HG02588 (cell line): ENCODE measurements around the gene FAM200C.

Experiments
- ATAC-seq: cut with Tn5 transposase; IDR thresholded peaks from one replicate; pipeline ENCODE4 v1.9.1; 2021; ENCODE audit warnings: mild to moderate bottlenecking, moderate library complexity; ENCODE audit not compliant: unreplicated experiment

Gene FAM200C

DNA sequence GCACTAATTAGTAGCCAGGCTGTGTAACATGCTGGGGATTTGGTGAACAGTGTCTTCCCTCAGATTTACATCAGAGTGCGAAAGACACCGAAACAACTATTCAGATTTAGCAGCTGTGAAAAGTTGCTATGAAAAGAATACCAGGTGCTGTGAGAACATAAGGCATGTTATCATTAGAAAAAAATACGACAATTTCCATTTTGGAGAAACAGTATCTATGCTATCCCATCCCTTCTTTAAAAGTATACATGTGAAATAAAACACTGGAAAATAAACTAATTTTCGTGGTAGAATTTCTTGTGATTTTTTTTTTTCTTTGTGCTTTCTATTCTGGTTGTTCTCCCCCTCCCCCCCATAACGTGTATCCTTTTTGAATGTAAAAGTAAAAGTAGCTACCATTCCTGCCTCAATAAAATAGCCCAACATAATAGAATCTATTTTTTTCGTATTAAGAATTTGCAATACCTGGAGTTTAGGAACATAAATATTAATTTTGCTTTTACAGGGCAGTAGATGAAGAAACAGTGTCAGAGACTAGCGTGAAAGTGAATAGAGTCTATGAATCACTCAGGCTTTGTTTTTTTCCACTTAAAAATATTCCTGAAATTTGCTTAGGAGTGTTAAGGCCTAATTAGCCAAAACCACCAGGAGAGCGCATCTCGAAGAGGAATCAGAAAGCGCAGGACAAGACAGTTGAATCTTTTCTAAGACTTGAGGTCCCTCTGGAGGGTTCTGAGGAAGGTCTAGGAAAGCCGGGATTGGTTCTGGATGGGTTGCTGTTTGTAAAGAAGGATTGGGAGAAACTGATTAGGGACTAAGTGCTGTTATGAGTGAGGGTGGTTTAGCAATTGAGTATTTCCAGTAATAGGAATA lies 19.8 kb upstream of the FAM200C start:
- ATAC-seq: peak; percentile 35

DNA sequence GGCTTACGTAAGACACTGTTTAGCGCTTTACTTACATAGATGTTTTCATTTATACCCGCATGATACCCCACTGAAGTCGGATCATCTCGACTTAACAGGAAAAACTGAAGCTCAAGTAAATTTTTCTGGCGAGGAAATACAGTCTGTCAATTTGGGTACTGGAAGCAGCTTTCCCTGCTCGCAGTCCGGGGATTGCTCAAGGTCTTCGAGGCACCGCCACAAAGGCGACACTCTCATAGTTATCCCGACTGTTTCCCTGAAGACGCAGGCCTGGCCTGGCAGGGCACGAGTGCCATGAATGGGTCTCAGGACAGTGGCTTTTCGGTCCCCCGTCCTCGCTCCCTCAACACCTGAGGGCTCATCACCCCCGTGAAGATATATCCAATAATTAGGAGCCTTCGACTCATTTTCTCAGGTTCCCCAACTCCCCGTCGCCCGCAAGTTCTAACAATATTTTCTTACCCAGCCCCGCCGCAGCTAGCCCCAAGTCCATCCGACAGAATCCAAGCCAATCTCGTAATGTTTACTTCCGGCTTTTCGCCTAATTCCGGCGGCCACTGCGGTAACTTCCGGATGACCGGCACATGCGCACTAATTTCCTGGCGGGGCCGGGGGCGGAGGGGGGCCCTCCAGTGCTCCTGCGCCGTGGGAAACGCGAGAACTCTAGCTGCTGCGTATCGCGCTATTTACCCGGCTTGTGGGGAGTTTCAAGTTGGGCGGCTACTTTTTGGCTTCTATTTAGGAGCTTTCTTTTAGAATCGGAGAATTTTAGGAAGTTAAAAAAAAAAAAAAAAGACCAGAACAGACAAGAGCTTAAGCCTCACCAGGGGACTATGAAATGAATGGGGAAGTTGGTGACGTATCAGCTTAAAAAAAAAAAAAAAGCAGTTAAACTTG lies 19.0 kb upstream of the FAM200C start, which contains the start of gene SLU7:
TSS of gene SLU7 (minus strand) at position 521 of the 897 bp plus-strand sequence. CDS start 3,787 bp downstream, outside the sequence.
- ATAC-seq: peak; percentile 65

DNA sequence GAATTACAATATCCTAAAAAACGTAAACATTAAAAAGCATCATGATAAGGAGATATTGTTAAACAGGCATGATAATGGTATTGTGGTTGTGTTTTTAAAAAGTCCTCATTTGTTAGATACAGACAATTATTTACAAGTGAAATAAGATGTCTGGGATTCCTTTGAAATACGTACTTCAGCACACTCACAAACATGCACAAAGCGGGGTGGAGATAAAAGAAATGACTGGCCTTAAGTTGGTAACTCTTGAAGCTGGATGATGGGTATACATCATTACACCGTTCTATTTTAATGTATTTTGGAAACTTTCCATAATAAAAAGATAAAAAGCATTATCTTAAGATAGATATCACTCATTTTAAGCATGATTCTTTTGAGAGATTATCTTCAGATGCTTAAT lies 1.0 kb downstream of the FAM200C start:
- ATAC-seq: no peak

DNA sequence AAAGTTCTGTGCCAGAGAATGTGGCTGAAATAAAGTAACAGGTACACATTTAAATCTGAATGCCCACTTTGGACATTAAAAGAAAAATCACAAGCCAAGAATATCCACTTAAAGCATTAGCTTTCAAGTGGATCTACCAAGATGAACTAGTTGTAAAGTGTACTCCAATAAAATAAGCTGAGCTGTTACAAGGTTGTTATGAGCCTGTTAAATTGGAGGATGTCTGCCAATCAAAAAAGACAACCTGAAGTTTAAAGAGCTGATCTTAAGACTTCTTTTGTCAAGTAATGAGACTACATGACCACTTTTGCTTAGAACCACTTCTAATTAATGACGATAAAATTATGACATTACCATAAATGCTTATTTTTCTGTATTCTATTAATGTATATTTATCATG lies 2.4 kb downstream of the FAM200C start:
- ATAC-seq: no peak

DNA sequence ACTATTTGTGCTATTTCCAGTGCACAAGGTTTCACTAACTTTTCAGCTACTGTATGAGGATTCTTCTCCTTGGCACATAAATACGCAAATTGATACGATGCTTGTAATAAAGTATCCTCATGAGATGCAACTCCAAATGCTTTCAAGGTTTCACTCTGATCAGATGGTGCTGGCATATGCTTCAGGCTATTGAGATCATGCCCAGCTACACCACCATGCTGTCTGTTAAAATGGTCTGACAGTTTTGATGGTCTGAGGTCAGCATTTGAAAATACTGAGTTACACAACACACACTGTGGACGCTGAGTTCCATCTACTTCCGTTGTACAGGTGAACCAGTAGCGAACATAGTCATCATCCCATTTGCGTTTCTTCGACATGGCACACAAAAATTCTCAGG lies 4.7 kb downstream of the FAM200C start:
- ATAC-seq: no peak

DNA sequence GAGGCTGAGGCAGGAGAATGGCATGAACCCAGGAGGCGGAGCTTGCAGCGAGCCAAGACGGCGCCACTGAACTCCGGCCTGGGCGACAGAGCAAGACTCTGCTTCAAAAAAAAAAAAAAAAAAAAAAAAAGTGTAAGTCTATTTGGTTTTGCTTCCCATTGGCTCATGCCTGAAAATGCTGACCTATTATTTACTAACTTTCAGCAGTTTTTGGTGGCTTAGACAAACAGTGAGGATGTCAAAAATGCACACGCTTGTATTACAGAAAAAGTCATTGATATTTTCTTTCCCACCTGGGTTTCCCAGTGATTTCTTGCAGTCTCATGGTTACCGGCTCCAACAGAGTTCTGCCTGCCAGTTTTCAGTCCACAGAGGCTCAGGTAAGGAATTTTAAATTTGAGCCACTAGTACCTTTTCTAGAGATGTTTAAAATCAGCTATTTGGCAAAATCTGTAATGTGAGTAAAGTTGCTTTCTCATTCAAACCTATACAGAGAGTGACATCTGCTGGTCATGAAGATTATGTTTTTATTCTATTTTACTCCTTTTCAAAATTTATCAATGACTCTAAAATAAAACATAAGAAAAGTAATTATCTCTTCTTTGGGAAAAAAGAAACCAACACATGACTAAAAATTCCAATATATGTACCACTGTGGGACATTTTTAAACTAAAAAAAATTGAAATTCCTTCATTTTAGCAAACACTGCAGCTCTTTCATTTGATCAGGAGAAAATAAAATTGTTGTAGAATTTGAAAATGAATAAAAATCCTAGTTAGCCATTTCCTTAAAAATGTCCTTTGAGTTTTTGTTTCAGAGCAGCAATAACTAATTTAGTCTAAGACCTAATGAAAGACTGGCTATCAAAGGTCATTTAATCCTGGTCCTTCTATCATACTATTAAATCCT lies 8.8 kb downstream of the FAM200C start:
- ATAC-seq: no peak

DNA sequence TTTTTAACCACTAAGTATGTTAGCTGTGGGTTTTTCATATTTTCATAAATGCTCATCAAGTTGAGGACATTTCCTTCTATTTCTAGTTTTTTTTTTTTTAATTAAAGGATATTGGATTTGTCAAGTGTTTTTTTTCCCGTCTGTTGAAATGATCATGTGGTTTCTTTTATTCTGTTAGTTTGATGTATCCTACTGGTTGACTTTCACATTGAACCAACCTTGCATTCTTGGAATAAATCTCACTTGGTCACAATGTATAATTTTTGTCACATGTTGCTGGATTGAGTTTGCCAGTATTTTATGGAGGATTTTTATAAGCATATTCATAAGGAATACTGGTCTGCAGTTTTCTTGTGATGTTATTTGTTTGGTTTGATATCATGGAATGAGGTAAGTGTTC lies 12.4 kb downstream of the FAM200C start:
- no peak for ATAC-seq

DNA sequence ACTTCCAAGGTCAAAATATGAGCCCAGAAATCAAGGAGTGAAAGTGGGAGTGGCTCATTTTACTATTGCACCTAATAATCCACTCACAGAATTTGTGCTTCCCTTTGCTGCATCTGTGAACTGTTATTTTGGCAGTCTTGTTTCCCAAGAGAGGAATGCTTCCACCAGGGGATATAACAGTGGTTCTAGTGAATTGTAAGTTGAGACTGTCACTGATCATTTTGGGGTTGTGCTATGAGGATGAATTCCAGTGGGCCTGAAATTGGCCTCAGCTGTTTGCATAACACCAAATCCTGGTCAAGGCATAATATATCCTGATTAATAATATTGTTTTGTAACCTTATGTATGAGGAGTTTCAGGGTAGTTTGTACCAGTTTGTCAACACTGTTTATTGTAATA lies 14.4 kb downstream of the FAM200C start:
- ATAC-seq: no peak

DNA sequence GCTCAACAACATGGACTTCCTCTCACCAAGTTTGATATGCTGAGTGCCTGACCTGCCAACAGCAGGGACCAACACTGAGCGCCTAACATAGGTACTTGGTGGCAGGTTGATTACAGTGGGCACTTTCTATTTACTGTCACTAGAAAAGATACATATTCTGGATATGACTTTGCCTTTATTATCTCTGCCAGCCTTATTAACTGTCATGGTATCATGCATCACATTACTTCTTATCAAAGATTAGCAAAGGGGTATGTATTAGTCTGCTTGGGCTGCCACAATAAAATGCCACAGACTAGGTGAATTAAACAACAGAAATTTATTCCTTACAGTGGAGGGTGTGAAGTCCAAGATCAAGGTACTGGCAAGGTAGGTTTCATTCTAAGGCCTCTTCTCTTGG lies 15.2 kb downstream of the FAM200C start:
- no peak for ATAC-seq

DNA sequence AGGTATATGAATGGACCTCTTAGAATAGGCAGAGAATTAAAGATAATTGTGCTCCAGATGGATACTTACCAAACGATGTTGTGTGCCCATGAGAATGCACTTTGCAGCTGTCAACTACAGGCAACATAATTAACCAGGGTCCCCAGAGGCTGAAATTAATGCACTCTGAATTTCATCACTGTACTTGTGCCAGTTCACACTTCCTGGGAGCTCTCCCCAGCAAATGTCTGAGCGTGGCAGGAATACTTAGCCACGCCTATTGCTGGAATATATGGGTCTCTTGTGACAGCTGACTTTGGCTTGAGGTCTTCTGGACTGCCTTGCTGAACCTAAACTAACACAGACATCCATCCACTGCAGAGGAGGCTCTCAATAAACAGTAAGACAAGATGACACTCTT lies 17.5 kb downstream of the FAM200C start:
- ATAC-seq: no peak

DNA sequence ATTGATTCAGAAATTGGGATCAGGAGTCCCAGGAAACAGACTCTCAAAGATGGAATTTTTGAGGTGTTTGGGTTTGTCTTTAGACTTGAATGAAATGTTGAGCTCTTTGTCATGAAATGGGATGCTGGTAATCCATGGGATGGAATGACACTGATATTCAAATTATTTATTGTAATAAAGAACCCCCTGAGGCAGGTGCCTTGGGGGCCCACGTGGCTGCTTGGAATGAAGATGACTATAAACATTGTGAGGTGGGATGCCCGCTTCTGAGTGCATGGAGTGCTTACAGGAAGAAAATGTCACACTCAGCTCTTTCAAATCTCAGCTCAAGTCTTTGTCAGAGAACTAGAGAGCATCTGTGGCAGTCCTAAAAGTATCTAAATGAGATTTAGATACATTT lies 19.8 kb downstream of the FAM200C start:
- ATAC-seq: no peak

DNA sequence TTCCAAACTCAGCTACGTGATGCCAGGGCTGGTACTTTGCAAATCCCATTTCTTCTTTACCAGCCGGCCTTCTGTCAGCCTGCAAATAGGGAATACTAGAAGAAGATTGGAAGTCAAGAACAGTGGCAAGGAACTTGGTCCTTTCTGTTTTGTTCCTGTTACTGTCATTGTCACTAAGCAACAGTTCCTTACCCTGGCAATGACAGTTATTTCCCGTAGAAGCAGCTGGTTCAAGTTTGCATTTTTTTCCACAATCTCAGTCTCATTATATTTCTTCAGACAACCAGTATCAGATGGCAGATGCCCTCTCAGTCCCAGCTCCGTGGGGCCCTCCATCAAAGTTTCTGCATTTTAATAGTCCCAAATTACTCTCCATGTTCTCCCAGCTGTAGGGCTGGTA lies 20.3 kb downstream of the FAM200C start:
- no peak for ATAC-seq

DNA sequence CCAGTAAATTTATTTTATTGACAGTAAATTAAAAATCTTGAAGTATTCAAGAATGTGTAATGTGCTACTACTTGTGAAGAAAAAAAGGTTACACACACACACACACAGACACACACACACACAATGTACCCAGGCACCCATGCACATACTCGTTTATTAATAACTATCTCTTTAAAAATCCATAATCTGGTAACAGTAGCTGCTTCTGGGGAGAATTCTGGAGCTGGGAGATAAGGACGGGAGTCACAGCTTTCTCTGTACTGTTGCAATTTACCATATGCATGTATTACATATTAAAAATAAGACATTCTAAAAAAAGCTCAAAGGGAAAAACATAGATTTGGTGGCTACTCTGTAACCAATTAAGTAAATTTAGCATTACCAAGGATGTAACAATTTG lies 21.5 kb downstream of the FAM200C start:
- no peak for ATAC-seq

DNA sequence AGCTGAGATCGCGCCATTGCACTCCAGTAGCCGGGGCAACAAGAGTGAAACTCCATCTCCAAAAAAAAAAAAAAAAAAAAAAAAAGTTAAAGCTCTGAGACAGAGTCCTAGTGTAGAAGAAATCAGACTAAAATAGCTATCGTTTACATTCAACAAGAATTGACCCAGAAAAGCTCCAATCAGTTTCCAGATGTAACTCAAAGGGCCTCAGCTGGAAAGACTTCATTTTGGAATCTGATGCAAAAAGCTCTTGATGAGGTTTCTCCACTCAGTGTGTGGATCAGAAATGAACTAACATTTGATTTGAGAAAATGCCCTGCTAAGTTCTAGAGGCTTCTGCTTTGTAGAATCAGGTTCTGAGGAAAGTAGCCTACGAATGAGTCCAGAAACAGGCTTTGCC lies 22.2 kb downstream of the FAM200C start:
- ATAC-seq: no peak

DNA sequence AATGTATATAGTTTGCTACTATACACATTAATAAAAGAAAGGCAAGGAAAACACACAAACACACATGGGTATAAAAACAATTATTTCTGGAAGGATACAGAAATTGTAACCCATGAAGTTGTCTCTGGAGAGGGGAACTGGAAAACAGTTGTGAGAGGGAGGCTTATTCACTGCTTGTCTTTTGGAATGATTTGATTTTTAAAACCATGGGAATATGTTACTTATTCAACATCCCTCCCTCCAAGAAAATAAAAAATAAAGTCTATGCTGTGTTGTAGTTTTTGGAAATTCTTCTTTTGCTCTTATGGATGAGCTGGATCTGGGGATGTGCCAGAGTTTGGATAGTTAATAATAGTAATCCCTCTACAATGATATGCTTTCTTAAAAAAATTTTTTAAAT lies 23.4 kb downstream of the FAM200C start:
- ATAC-seq: no peak

DNA sequence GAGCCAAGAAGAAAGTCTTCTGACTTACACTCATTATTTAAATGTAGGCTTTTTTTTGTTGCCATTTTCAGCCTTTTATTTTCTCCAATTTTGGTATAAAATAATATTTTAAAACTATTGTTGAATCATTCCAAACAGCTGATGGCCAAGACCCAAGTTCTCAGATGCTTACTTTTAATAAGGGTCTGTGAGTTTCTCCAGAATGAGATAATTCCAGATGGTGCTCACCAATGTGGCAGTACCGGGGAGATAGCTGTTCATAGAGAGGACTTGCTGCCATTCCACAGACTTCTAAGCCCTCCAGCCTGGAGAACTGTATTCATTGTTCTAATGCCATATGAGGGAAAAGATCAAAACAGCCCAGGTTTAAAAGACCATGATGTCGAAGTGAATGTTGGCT lies 24.2 kb downstream of the FAM200C start:
- no peak for ATAC-seq

DNA sequence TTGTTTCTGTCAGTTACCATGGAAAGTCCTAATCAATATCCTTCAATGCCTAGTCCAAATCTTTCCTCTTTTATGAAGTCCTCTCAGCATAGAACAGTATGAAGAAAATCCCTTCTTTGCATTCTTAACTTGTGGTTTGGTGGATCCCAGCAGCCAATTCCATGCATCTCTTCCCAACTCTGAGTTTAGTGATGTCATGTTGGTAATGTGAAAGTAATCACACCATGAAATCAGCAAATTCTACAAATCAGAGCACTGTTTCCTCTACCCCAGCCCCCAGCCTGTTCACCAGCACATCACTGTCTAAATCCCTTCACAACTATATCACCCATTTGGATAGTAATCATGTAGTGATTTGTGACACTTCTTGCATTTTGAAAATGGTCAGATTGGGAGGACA lies 24.7 kb downstream of the FAM200C start:
- ATAC-seq: no peak

DNA sequence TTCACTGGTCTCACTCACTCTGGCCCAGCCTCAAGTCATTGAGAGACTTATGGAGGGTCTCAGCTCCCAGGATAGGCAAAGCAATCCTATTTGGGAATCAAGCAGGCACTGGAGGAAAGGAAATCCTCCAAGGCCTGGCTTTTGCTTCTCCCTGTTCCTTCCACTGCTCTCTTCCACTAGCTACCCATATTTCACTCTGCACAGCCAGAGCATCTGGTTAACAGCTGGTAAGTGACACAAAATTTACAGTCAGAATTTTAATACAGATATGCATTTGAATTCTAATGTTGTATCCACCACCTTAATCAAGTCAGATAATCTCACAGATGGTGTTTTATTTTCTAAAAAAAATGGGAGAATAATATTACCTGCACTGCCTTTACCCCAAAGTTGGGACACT lies 28.6 kb downstream of the FAM200C start:
- no peak for ATAC-seq

DNA sequence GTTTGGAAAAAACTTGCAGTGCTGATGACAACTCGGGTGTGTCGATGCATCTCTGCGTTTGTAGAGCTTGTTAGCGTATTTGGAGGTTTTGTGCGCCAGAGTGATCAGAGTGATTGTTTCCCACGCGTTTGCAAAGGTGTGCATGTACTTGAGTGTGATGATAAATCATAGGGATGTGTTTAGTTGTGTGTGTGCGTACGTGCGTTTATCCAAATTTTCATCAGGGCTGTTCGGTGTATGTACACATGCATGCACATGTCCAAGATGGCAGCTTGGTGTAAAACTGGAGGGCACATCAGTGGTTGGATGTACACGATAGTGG lies 29.2 kb downstream of the FAM200C start:
- ATAC-seq: no peak

DNA sequence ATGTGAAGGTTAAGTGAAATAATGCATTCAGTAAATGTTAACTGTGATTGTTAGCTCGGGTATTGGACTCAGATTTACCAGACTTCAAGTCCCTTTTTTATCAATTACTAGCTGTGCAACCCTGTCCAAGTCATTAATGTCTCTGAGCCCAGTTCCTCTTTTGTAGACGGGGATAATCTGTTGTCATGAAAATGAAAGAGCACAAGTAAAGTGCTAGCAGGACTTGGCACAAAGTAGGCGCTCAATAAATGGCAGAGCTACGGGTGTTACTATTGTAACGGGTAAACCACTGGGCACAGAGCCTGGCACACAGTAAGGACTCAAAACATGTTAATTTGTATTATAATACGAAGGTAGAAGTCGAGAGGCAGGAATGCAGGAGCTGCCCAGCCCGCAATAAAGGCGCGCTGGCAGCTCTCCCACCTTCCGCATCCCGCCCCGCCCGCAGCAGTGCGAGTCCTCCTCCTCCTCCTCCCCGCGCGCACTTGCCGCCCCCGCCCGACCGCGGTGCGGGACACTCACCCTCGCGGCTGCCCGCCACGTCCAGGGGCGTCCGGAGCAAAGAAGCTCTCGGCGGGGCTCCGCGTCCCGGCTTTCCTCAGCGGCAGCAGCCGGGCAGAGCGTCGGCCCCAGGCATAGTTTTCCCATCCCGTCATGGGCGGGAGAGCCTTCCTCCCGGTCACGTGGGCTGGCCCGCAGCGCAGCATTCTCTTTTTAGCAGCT lies 29.7 kb downstream of the FAM200C start, which contains the start of gene C1QTNF2:
TSS of gene C1QTNF2 (minus strand) at position 637 of the 723 bp plus-strand sequence. CDS start 15,615 bp downstream, outside the sequence.
- ATAC-seq: no peak
